ENCODE data around the gene BEX4.

- TF ChIP-seq, protein P1, sequence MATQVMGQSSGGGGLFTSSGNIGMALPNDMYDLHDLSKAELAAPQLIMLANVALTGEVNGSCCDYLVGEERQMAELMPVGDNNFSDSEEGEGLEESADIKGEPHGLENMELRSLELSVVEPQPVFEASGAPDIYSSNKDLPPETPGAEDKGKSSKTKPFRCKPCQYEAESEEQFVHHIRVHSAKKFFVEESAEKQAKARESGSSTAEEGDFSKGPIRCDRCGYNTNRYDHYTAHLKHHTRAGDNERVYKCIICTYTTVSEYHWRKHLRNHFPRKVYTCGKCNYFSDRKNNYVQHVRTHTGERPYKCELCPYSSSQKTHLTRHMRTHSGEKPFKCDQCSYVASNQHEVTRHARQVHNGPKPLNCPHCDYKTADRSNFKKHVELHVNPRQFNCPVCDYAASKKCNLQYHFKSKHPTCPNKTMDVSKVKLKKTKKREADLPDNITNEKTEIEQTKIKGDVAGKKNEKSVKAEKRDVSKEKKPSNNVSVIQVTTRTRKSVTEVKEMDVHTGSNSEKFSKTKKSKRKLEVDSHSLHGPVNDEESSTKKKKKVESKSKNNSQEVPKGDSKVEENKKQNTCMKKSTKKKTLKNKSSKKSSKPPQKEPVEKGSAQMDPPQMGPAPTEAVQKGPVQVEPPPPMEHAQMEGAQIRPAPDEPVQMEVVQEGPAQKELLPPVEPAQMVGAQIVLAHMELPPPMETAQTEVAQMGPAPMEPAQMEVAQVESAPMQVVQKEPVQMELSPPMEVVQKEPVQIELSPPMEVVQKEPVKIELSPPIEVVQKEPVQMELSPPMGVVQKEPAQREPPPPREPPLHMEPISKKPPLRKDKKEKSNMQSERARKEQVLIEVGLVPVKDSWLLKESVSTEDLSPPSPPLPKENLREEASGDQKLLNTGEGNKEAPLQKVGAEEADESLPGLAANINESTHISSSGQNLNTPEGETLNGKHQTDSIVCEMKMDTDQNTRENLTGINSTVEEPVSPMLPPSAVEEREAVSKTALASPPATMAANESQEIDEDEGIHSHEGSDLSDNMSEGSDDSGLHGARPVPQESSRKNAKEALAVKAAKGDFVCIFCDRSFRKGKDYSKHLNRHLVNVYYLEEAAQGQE (IDR thresholded peaks at IDR 0.05; ENCODE audit: insufficient read depth in 1 of 2, low read depth in 2 of 2, low read length in 2 of 2) = no peak
- TF ChIP-seq POLR2AphosphoS5 (IDR thresholded peaks at IDR 0.05; ENCODE audit: low read depth, low read length) = no peak
- no peak for TF ChIP-seq SIN3A (IDR thresholded peaks at IDR 0.05; ENCODE audit: borderline replicate concordance, insufficient read depth, low read length)
Observed at GRCh38 chrX:103214870-103215424, at the start of gene BEX4.

Data from PFSK-1 (cell line).